Epithelial cell of esophagus (primary cell): ENCODE measurements around the gene BCL11B.

Source experiments
- DNase-seq: peaks from one replicate; pipeline ENCODE4 v3.0.0; 2010; ENCODE audit warnings: low read depth
- H3K4me3 ChIP-seq: 2 replicates; pipeline ENCODE4 v1.5.1; 2011; ENCODE audit warnings: mild to moderate bottlenecking, low read length, control low read depth
- CTCF ChIP-seq: IDR thresholded peaks from 2 replicates; pipeline ENCODE4 v1.5.1; 2011; ENCODE audit warnings: low read depth, mild to moderate bottlenecking, low read length, control low read depth, inconsistent platforms; ENCODE audit not compliant: insufficient read depth; ENCODE audit errors: missing control alignments

BCL11B gene

DNA sequence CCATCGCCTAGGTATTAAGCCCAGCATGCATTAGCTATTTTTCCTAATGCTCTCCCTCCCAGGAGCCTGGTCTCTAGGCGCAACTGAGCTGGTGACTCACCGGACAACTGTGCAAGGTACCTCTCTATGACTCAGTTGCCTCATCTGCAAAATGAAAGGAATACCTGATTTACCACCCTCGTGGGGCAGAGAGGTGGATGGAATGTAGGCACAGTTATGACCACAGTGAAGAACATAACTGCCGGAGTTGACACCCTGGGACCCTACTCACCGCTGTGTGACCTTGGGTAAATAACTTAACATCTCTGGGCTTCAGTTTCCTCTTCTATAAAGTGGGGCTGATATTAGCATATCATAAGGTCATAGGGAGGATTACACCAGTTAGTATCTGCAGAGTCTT, 22.6 kb downstream of the BCL11B start:
- TF ChIP-seq CTCF = no peak
- peak; percentile 77 for DNase-seq
- no peak overlapping the region for H3K4me3 ChIP-seq

DNA sequence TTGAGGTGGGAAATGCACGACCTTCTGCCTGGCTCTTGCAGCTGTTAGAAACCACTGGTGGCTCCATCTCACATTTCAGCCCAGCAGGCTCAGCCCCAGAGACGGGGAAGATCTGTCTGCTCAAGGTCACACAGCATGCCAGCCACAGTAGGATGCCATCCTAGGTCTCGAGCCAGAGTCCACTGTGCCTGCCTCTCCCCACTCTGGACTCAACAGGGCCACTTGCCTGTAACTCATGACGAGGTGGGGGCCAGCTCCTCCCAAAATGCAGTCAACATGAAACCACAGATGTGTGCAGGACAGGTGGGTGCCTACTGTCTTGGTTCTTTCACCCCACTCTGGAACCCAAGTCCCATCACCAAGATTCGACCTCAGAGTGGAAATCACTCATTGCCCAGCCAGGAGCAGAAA, 23.2 kb downstream of the BCL11B start:
- no peak overlapping the region for H3K4me3 ChIP-seq
- TF ChIP-seq CTCF = no peak
- DNase-seq = no peak

DNA sequence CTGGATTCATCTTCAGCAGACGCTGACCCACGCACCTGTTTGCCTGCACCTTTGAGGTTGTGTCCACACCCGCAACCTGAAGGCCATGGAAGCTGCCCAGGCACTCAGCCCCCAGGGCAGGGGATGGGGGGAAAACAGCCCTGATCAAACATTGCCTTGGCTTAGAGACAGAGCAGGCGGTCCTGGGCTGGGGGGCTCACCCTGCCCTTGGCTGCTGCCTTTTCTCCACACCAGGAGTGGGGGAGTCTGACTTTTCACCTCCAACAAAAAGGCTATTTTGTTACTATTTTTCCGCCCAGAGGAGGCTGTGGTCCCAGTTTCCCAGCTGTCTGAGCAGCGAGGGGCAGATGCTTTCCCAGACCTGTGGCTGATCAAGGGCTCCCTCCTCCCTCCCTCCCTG, 24.2 kb downstream of the BCL11B start:
- no peak for TF ChIP-seq CTCF
- no peak overlapping the region for H3K4me3 ChIP-seq
- DNase-seq = no peak

- no peak for TF ChIP-seq CTCF
- DNase-seq = no peak
- H3K4me3 ChIP-seq = no peak overlapping the region
Observed at GRCh38 chr14:99247101-99247729, 24.8 kb downstream of the BCL11B start.

GRCh38 chr14:99246536-99247097, 25.4 kb downstream of the BCL11B start:
- DNase-seq = no peak
- H3K4me3 ChIP-seq = peak overlapping the region; percentile 35
- no peak for TF ChIP-seq CTCF

GRCh38 chr14:99245564-99246511, 26.2 kb downstream of the BCL11B start:
- TF ChIP-seq CTCF = no peak
- peak overlapping the region; percentile 35 for H3K4me3 ChIP-seq
- no peak for DNase-seq
